T-cell (primary cell): ENCODE measurements around the gene ABHD16B. TPM values are rescaled to one million over a fixed set of nuclear protein-coding genes. Genes with fewer than 3 reads are reported as not detected.

Experiments
- ATAC-seq, 4 experiments: fragments of 200-7000 bp in 3 of 4; fragments of 150-1000 bp in 1 of 4; cut with Tn5 transposase; replicated peaks in 1 of 4; 1 replicate in 3 of 4; 2 replicates in 1 of 4; pipeline ENCODE4 v1.10.0; 2021; ENCODE audit warnings: moderate library complexity in 3 of 4, mild to moderate bottlenecking in 2 of 4, moderate number of reproducible peaks in 1 of 4
- CTCF ChIA-PET, 2 donors: fragments of 300-600 bp; sonication (Branson Sonifier 250); formaldehyde crosslinking; loops; one replicate each; lab custom pipeline; 2022; ENCODE audit warnings: antibody characterized with exemption in 2 of 2; lab: Charles Lee
- POLR2A ChIA-PET, 2 donors: fragments of 300-600 bp; sonication (Branson Sonifier 250); formaldehyde crosslinking; loops; one replicate each; lab custom pipeline; 2022; ENCODE audit warnings: antibody characterized with exemption in 2 of 2; lab: Charles Lee
- DNase-seq, 35 experiments: peaks; one replicate each; pipeline versions ENCODE4 v3.0.0 to v3.0.0-alpha.2; 2013 to 2023
- H3K27ac ChIP-seq: one replicate; pipeline ENCODE4 v1.5.1; 2013; ENCODE audit warnings: low read length
- H3K27me3 ChIP-seq, 2 experiments: replicated peaks in 1 of 2; 1 replicate in 1 of 2; 2 replicates in 1 of 2; pipeline versions ENCODE4 v1.6.1 to v1.7.0; 2013; ENCODE audit warnings: low read length in 1 of 2, mixed read lengths in 1 of 2; ENCODE audit not compliant: control insufficient read depth in 2 of 2, insufficient read depth in 2 of 2; ENCODE audit errors: extremely low read depth in 1 of 2
- H3K36me3 ChIP-seq, 2 donors: 1 replicate in 1 of 2; 2 replicates in 1 of 2; pipeline versions ENCODE4 v1.6.1 to v1.7.0; 2013; ENCODE audit warnings: low read length in 1 of 2; ENCODE audit not compliant: control insufficient read depth in 2 of 2, insufficient read depth in 1 of 2; ENCODE audit errors: extremely low read depth in 1 of 2
- H3K4me1 ChIP-seq, 2 experiments: 1 replicate in 1 of 2; 2 replicates in 1 of 2; pipeline versions ENCODE4 v1.6.1 to v1.7.0; 2013; ENCODE audit warnings: low read length in 2 of 2, mixed read lengths in 1 of 2; ENCODE audit not compliant: insufficient read depth in 2 of 2, control insufficient read depth in 1 of 2; ENCODE audit errors: extremely low read depth in 1 of 2
- H3K4me3 ChIP-seq, 2 donors: 1 replicate in 1 of 2; 2 replicates in 1 of 2; pipeline versions ENCODE4 v1.5.1 to v1.7.0; 2013; ENCODE audit warnings: mild to moderate bottlenecking in 2 of 2, low read length in 1 of 2, moderate library complexity in 1 of 2; ENCODE audit not compliant: control insufficient read depth in 1 of 2; ENCODE audit errors: extremely low read depth in 1 of 2
- H3K9me3 ChIP-seq: 2 replicates; pipeline ENCODE4 v1.7.0; 2013
- H3K27ac Mint-ChIP-seq, 2 donors: one replicate each; pipeline ENCODE4 v1.8.0; 2020 to 2021; ENCODE audit warnings: mild to moderate bottlenecking in 2 of 2, mixed read lengths in 2 of 2
- H3K27me3 Mint-ChIP-seq, 2 donors: one replicate each; pipeline ENCODE4 v1.8.0; 2021 to 2022; ENCODE audit warnings: mixed read lengths in 2 of 2
- H3K36me3 Mint-ChIP-seq: one replicate; pipeline ENCODE4 v1.8.0; 2021; ENCODE audit warnings: mixed read lengths
- H3K4me1 Mint-ChIP-seq, 3 donors: one replicate each; pipeline ENCODE4 v1.8.0; 2020 to 2022; ENCODE audit warnings: mixed read lengths in 3 of 3, mild to moderate bottlenecking in 1 of 3
- H3K4me3 Mint-ChIP-seq, 3 donors: one replicate each; pipeline ENCODE4 v1.8.0; 2020 to 2022; ENCODE audit warnings: mild to moderate bottlenecking in 3 of 3, mixed read lengths in 3 of 3, moderate library complexity in 3 of 3
- H3K9me3 Mint-ChIP-seq, 3 donors: one replicate each; pipeline ENCODE4 v1.8.0; 2020 to 2022; ENCODE audit warnings: mixed read lengths in 3 of 3
- WGBS: methylation state at CpG from one replicate; pipeline ENCODE4 v1.1.5; 2013; ENCODE audit warnings: missing lambda C conversion rate; ENCODE audit not compliant: insufficient coverage; 5-methylcytosine and 5-hydroxymethylcytosine counted together
- total RNA-seq, 35 experiments: library from RNA in 6 of 35; stranded (reverse) in 6 of 35; fragments of 120-200 nt in 1 of 35; gene quantifications; one replicate each; pipeline versions ENCODE4 v1.2.1 to v1.2.4 and lab custom pipeline; 2013 to 2026

ABHD16B gene
- total RNA-seq, 5 donors from 2014 or later (not counting 1 experiment from before 2014, with no cell fraction given) = not detected

DNA sequence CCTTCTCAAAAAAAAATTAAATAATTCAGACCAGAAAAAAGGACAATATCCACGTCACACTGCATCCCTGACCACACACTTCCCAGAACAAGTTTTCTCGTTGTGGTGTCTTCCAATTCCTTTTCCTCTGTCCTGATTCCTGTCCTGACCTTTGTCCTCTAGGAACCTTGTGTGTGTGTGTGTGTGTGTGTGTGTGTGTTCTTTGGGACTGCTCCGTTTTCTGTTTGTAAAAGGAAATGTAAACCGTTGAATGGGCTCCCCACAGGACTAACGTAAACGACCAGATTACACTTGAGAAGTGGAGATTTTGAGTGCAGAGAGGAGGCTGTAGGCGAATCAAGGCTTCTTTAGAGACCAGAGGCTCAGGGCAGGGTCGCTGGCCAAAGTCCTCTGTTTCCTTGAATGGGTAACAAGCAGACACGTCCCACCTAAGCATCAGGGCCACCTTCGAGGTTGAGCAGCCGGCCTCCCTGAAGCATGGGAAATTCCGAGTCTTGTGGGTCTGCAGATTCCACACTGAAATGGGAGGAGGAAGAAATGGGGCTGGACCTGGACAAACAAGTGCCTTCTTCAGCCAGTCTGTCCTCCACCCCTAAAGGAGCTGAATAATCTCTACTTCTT is 37.5 kb upstream of the ABHD16B start:
- Mint-ChIP-seq H3K27ac (no peak overlapping the region), H3K36me3 (no peaks in the 10 kb centered on the region), H3K4me1 (peaks cover 0 to 2% (median 0%) of the 10 kb centered on the region in 3 donors), H3K27me3 (peaks cover 27 to 39% of the 10 kb centered on the region in 2 donors), H3K9me3 (no peaks in the 10 kb centered on the region), H3K4me3 (no peak overlapping the region)
- Histone ChIP-seq H3K36me3 (no peaks in the 10 kb centered on the region), H3K4me1 (no peaks in the 10 kb centered on the region), H3K27me3 (peaks cover 0 to 68% of the 10 kb centered on the region in 2 experiments), H3K4me3 (no peak overlapping the region), H3K27ac (no peak overlapping the region), H3K9me3 (no peaks in the 10 kb centered on the region)
- ATAC-seq = no peak
- ChIA-PET CTCF (no interaction called here), POLR2A (no interaction called here)
- DNase-seq = no peak
- WGBS = 86% methylated on average over 3 of the region's 12 CpGs

DNA sequence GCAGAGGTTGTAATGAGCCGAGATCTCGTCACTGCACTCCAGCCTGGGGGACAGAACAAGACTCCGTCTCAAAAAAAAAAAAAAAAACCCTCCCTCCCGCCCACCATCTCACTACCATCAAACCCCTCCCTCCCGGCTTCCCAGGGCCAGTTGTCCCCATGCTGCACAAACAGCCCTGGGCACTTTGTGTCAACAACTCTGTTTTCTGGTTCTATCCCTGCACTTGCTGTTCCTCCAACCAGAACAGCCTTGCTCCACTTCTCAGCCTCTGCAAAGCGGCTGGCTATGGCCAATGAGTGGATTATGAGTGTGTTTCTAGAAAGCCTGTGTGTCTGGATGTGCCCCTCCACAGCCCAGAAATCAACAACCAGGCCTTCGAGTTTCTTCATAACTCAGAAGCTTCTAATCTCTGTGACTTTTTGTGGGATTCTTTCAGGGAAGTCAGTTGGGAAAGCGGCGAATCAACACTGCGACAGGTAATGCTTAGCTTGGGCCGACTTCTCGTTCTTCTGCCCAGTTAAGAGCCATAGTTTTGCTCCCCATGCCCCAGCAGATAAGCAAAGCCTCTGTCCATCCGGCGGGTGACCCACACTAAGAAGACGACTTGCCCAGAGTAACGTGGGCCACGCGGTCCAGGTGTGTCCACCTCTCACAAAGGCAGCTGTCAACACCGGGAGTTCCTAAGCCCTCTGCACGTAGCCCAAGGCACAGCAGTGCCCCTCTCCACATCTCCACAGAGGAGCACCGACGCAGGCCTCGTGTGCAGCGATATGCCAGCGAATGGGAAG is 35.8 kb upstream of the ABHD16B start:
- Mint-ChIP-seq H3K36me3 (no peaks in the 10 kb centered on the region), H3K9me3 (no peaks in the 10 kb centered on the region), H3K27ac (no peak overlapping the region), H3K4me3 (no peak overlapping the region), H3K27me3 (peaks cover 36 to 53% of the 10 kb centered on the region in 2 donors), H3K4me1 (peaks cover 9 to 11% (median 10%) of the 10 kb centered on the region in 3 donors)
- ChIA-PET CTCF (no interaction called here), POLR2A (no interaction called here)
- no peak for ATAC-seq
- H3K36me3 ChIP-seq = no peaks in the 10 kb centered on the region
- no peak overlapping the region for H3K27ac ChIP-seq
- peaks cover 5 to 84% of the 10 kb centered on the region in 2 experiments for H3K27me3 ChIP-seq
- peaks cover 3 to 9% of the 10 kb centered on the region in 2 experiments for H3K4me1 ChIP-seq
- no peak for DNase-seq
- H3K9me3 ChIP-seq = no peaks in the 10 kb centered on the region
- 86% methylated on average over 16 of the region's 25 CpGs for WGBS
- no peak overlapping the region for H3K4me3 ChIP-seq

DNA sequence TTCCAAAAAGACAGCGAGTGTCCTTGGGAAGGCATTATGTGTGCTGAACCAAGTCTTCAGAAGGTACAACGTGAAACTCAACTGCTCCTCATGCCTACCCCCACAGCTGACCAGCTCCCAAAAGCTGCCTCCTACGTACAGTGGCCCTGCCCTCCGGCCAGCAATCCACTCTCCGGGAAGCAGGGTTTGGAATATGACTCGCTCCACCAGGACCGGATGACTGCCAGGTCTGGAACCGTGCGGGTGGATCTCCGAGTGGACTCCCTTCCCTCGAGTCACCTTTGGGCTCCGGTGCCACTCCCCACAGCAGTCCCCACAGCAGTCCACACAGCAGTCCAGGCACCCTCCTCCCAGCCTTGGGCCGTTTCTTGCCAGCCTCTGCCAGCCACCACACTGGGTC is 34.5 kb upstream of the ABHD16B start:
- Histone ChIP-seq H3K4me1 (peaks cover 3 to 9% of the 10 kb centered on the region in 2 experiments), H3K9me3 (no peaks in the 10 kb centered on the region), H3K36me3 (no peaks in the 10 kb centered on the region), H3K4me3 (no peak overlapping the region), H3K27me3 (peaks cover 5 to 77% of the 10 kb centered on the region in 2 experiments), H3K27ac (no peak overlapping the region)
- 85% methylated on average over 13 of the region's 13 CpGs for WGBS
- POLR2A ChIA-PET = no interaction called here
- H3K27me3 Mint-ChIP-seq = peaks cover 35 to 51% of the 10 kb centered on the region in 2 donors
- peaks cover 9 to 11% (median 10%) of the 10 kb centered on the region in 3 donors for H3K4me1 Mint-ChIP-seq
- ATAC-seq (no peak), DNase-seq (no peak)
- no peaks in the 10 kb centered on the region for H3K36me3 Mint-ChIP-seq
- H3K9me3 Mint-ChIP-seq = no peaks in the 10 kb centered on the region
- H3K27ac Mint-ChIP-seq = no peak overlapping the region
- H3K4me3 Mint-ChIP-seq = no peak overlapping the region
- CTCF ChIA-PET = no interaction called here

DNA sequence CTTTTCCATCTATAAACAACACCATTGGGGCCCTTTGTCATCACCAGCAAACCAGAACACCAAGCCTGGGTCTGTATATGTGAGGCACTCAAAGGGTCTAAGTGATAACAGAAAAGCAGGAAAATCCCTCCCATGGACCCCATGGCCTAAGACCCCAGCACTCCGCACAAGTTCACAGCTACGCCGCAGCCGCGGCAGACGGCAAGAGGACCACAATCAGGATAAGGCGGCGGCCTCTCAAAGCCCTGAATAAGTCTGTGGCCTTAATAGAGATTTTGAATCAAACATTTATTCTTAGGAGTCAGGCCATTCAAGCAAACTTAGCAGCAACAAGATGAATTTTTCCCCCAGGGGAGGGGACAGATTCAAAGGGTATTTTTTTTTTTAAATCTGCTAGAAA is 33.2 kb upstream of the ABHD16B start:
- peaks cover 9 to 11% (median 10%) of the 10 kb centered on the region in 3 donors for H3K4me1 Mint-ChIP-seq
- ChIA-PET CTCF (interaction anchor here in 1 of 2 donors (0.7 kb wide), 1 partner anchor 18 kb away, joined by 4 read pairs; no protein-coding TSS in a partner anchor), POLR2A (interaction anchor here in 1 of 2 donors (0.6 kb wide), 1 partner anchor 287 kb away, joined by 4 read pairs; no protein-coding TSS in a partner anchor)
- H3K27ac Mint-ChIP-seq = peak overlapping the region in 1 of 2 donors; percentile 52
- Histone ChIP-seq H3K9me3 (no peaks in the 10 kb centered on the region), H3K27me3 (peaks cover 5 to 79% of the 10 kb centered on the region in 2 experiments), H3K4me3 (no peak overlapping the region), H3K36me3 (no peaks in the 10 kb centered on the region), H3K4me1 (peaks cover 3 to 9% of the 10 kb centered on the region in 2 experiments), H3K27ac (no peak overlapping the region)
- H3K4me3 Mint-ChIP-seq = no peak overlapping the region
- H3K27me3 Mint-ChIP-seq = peaks cover 33 to 56% of the 10 kb centered on the region in 2 donors
- no peaks in the 10 kb centered on the region for H3K9me3 Mint-ChIP-seq
- ATAC-seq (no peak), DNase-seq (no peak)
- WGBS = 97% methylated on average over 6 of the region's 8 CpGs
- no peaks in the 10 kb centered on the region for H3K36me3 Mint-ChIP-seq

DNA sequence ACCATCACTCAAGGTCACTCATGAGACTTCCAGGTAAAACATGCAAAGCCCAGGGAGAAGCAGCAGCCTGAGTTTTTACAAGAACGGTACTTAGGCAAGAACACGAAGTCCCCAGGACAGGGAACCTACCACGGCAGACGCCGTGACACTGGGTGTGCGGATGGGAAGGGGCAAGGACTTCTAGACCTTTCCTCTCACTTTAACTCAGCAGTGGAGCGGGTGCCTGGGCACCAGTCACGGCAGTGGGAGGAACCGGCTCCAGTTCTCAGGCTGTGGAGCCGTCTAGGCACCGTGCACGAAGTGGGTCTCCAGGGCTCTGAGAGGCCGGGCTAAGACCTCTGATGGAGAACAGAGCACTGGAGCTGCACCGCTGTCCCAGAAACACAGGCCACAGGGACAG is 32.8 kb upstream of the ABHD16B start:
- POLR2A ChIA-PET = no interaction called here
- H3K4me3 ChIP-seq = no peak overlapping the region
- peaks cover 33 to 58% of the 10 kb centered on the region in 2 donors for H3K27me3 Mint-ChIP-seq
- peaks cover 5 to 75% of the 10 kb centered on the region in 2 experiments for H3K27me3 ChIP-seq
- H3K4me1 ChIP-seq = peaks cover 3 to 9% of the 10 kb centered on the region in 2 experiments
- DNase-seq (no peak), ATAC-seq (no peak)
- H3K36me3 Mint-ChIP-seq = no peaks in the 10 kb centered on the region
- WGBS = 96% methylated on average over 8 of the region's 14 CpGs
- CTCF ChIA-PET = no interaction called here
- no peaks in the 10 kb centered on the region for H3K9me3 Mint-ChIP-seq
- H3K27ac ChIP-seq = no peak overlapping the region
- peaks cover 9 to 11% (median 11%) of the 10 kb centered on the region in 3 donors for H3K4me1 Mint-ChIP-seq
- H3K4me3 Mint-ChIP-seq = peak overlapping the region in 1 of 3 donors; percentile 85
- no peak overlapping the region for H3K27ac Mint-ChIP-seq
- H3K9me3 ChIP-seq = no peaks in the 10 kb centered on the region
- H3K36me3 ChIP-seq = no peaks in the 10 kb centered on the region

DNA sequence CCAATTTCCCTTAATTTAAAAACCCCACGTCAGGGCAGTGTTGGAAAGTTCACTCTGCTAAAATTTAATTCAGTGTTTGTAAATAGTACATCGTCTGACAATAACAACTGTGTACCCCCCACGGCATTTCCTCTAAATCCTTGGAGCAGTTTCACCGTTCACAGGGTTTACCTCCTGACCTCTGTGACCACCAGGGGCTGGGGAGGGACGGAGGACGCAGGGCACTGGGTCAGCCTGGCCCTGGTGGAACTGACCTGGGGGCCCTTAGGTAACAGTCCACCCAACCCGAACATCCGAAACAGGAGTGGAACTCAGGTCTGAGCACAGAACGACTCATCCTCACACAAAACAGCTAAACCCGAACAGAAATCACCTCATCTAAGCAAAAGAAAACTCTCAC is 32.3 kb upstream of the ABHD16B start:
- Histone ChIP-seq H3K27me3 (peaks cover 5 to 71% of the 10 kb centered on the region in 2 experiments), H3K4me3 (no peak overlapping the region), H3K4me1 (peaks cover 3 to 9% of the 10 kb centered on the region in 2 experiments), H3K36me3 (no peaks in the 10 kb centered on the region), H3K9me3 (no peaks in the 10 kb centered on the region), H3K27ac (no peak overlapping the region)
- WGBS = 92% methylated on average over 7 of the region's 10 CpGs
- peaks cover 9 to 11% (median 11%) of the 10 kb centered on the region in 3 donors for H3K4me1 Mint-ChIP-seq
- CTCF ChIA-PET = no interaction called here
- H3K27me3 Mint-ChIP-seq = peaks cover 30 to 58% of the 10 kb centered on the region in 2 donors
- peak overlapping the region in 2 of 3 donors; percentile 77 to 85 for H3K4me3 Mint-ChIP-seq
- DNase-seq = no peak
- no peak for ATAC-seq
- no peaks in the 10 kb centered on the region for H3K36me3 Mint-ChIP-seq
- H3K9me3 Mint-ChIP-seq = no peaks in the 10 kb centered on the region
- no peak overlapping the region for H3K27ac Mint-ChIP-seq
- POLR2A ChIA-PET = no interaction called here
